HCT116 (cell line): ENCODE measurements around the gene COL5A1. TPM values are rescaled to one million over a fixed set of nuclear protein-coding genes. Genes with fewer than 3 reads are reported as not detected.

ENCODE experiments used
- ATAC-seq: fragments of 200-7000 bp; cut with Tn5 transposase; 2 replicates; pipeline ENCODE4 v1.9.1; 2020; ENCODE audit warnings: mild to moderate bottlenecking, moderate library complexity
- BruUV-seq: library from RNA; stranded (reverse); fragments of 400-500 nt; replicated peaks from 2 replicates; lab custom pipeline; 2021; lab: Mats Ljungman, UMichigan
- CTCF ChIA-PET: fragments of 300-600 bp; sonication (Branson Sonifier 250); formaldehyde crosslinking; loops from one replicate; lab custom pipeline; 2021; ENCODE audit warnings: antibody characterized with exemption; lab: Charles Lee
- POLR2A ChIA-PET: fragments of 300-600, 350-600 bp; sonication (Branson Sonifier 250); formaldehyde crosslinking; loops from one replicate; lab custom pipeline; 2021; ENCODE audit warnings: antibody characterized with exemption; lab: Charles Lee
- RAD21 ChIA-PET, 2 experiments: fragments of 300-600 bp; sonication (Branson Sonifier 250); formaldehyde crosslinking; loops; one replicate each; lab custom pipeline; 2023; ENCODE audit warnings: low total read pairs in 2 of 2; ENCODE audit not compliant: uncharacterized antibody in 2 of 2, unreplicated experiment in 2 of 2, low non-redundant PET in 1 of 2; lab: Charles Lee
- DNase-seq: peaks from one replicate; pipeline ENCODE4 v3.0.0-alpha.2; 2010; ENCODE audit warnings: low read depth, low spot score
- H2AFZ ChIP-seq: fragments of 200-600 bp; shearing (Covaris generic), sonication (generic); 2 replicates; pipeline ENCODE4 v1.6.1; 2017; ENCODE audit warnings: low read depth, mixed run types, mixed read lengths, antibody characterized with exemption, low read length; ENCODE audit not compliant: poor library complexity, severe bottlenecking
- H3K27ac ChIP-seq: 2 replicates; pipeline ENCODE4 v1.5.1; 2012; ENCODE audit warnings: low read depth, low read length
- H3K27me3 ChIP-seq: fragments of 200-600 bp; sonication (generic); 2 replicates; pipeline ENCODE4 v1.6.1; 2016; ENCODE audit warnings: mixed run types, low read length, mixed read lengths; ENCODE audit not compliant: insufficient read depth
- H3K36me3 ChIP-seq, 2 experiments: fragments of 200-500 bp in 1 of 2; fragments of 200-600 bp in 1 of 2; sonication (Bioruptor generic) in 1 of 2; sonication (generic) in 1 of 2; 2 replicates each; pipeline versions ENCODE4 v1.5.1 to v1.6.1; 2014 to 2016; ENCODE audit warnings: low read length in 2 of 2, inconsistent platforms in 1 of 2, mixed read lengths in 1 of 2, mixed run types in 1 of 2; ENCODE audit not compliant: insufficient read depth in 2 of 2, control insufficient read depth in 1 of 2
- H3K4me1 ChIP-seq, 2 experiments: fragments of 200-600 bp in 1 of 2; sonication (generic) in 1 of 2; 2 replicates each; pipeline versions ENCODE4 v1.5.1 to v1.6.1; 2012 to 2017; ENCODE audit warnings: low read length in 2 of 2, inconsistent platforms in 1 of 2, mild to moderate bottlenecking in 1 of 2, mixed read lengths in 1 of 2, mixed run types in 1 of 2, moderate library complexity in 1 of 2; ENCODE audit not compliant: insufficient read depth in 2 of 2, control insufficient read depth in 1 of 2
- H3K4me2 ChIP-seq: fragments of 200-600 bp; sonication (generic); 2 replicates; pipeline ENCODE4 v1.6.1; 2017; ENCODE audit warnings: mixed run types, low read length, mixed read lengths
- H3K4me3 ChIP-seq, 2 experiments: fragments of 200-600 bp in 1 of 2; sonication (generic) in 1 of 2; replicated peaks in 1 of 2; 2 replicates each; pipeline ENCODE4 v1.5.1; 2011 to 2016; ENCODE audit warnings: low read length in 2 of 2, control low read depth in 1 of 2, low read depth in 1 of 2, mild to moderate bottlenecking in 1 of 2, mixed read lengths in 1 of 2, mixed run types in 1 of 2
- H3K79me2 ChIP-seq: fragments of 200-600 bp; sonication (generic); 2 replicates; pipeline ENCODE4 v1.6.1; 2017; ENCODE audit warnings: mild to moderate bottlenecking, mixed run types, low read length, moderate library complexity, mixed read lengths; ENCODE audit not compliant: insufficient read depth
- H3K9ac ChIP-seq: fragments of 200-600 bp; sonication (generic); 2 replicates; pipeline ENCODE4 v1.6.1; 2016; ENCODE audit warnings: low read length, mixed read lengths
- H3K9me2 ChIP-seq: fragments of 200-600 bp; sonication (generic), shearing (Covaris generic); 2 replicates; pipeline ENCODE4 v1.6.1; 2017; ENCODE audit warnings: mixed run types, mild to moderate bottlenecking, moderate library complexity; ENCODE audit not compliant: insufficient read depth
- H3K9me3 ChIP-seq, 2 experiments: fragments of 200-500 bp in 1 of 2; fragments of 200-600 bp in 1 of 2; sonication (Bioruptor generic) in 1 of 2; sonication (generic) in 1 of 2; 2 replicates each; pipeline ENCODE4 v1.6.1; 2014 to 2017; ENCODE audit warnings: low read length in 2 of 2, mixed read lengths in 2 of 2, inconsistent platforms in 1 of 2, low read depth in 1 of 2, mild to moderate bottlenecking in 1 of 2, mixed run types in 1 of 2, moderate library complexity in 1 of 2; ENCODE audit not compliant: control insufficient read depth in 1 of 2, insufficient read depth in 1 of 2
- H4K20me1 ChIP-seq: fragments of 200-600 bp; sonication (generic), shearing (Covaris generic); 2 replicates; pipeline ENCODE4 v1.6.1; 2017; ENCODE audit warnings: mixed run types, mild to moderate bottlenecking, moderate library complexity; ENCODE audit not compliant: insufficient read depth
- CEBPB ChIP-seq: IDR thresholded peaks from 2 replicates; pipeline ENCODE4 v1.6.1; 2012; ENCODE audit warnings: low read depth
- CTCF ChIP-seq, 3 experiments: fragments of 200-600 bp in 1 of 3; sonication (generic) in 1 of 3; IDR thresholded peaks in 2 of 3; conservative IDR thresholded peaks in 1 of 3; 2 replicates each; pipeline ENCODE4 v1.5.1; 2012 to 2017; ENCODE audit warnings: low read depth in 2 of 3, low read length in 2 of 3, antibody characterized with exemption in 1 of 3, borderline replicate concordance in 1 of 3, control low read depth in 1 of 3, mild to moderate bottlenecking in 1 of 3, mixed read lengths in 1 of 3, mixed run types in 1 of 3, moderate library complexity in 1 of 3; ENCODE audit not compliant: insufficient read depth in 1 of 3
- FOSL1 ChIP-seq: IDR thresholded peaks from 2 replicates; pipeline ENCODE4 v1.6.1; 2012; ENCODE audit warnings: low read depth
- MAX ChIP-seq: IDR thresholded peaks from 2 replicates; pipeline ENCODE4 v1.6.1; 2012
- SRF ChIP-seq: IDR thresholded peaks from 2 replicates; pipeline ENCODE4 v1.6.1; 2012; ENCODE audit warnings: low read depth
- intact Hi-C: fragments of 100-400 bp; cut with micrococcal nuclease; formaldehyde crosslinking; loops from 2 replicates; pipeline ENCODE4 v1.10.0; 2022
- total RNA-seq: library from RNA; stranded (reverse); gene quantifications from one replicate; pipeline ENCODE4 v1.2.1, GENCODE V29; 2021; ENCODE audit not compliant: unreplicated experiment

COL5A1 gene
- total RNA-seq, 1 experiment from 2014 or later, result 0.30 TPM

GRCh38 chr9:134815435-134816214 is 174.0 kb downstream of the COL5A1 start:
- no peak for TF ChIP-seq CEBPB
- TF ChIP-seq FOSL1, result no peak
- TF ChIP-seq CTCF (IDR thresholded peaks at IDR 0.05 in 2 of 3, conservative IDR thresholded peaks at IDR 0.05 in 1 of 3; ENCODE audit: borderline replicate concordance in 1 of 3, insufficient read depth in 1 of 3, low read depth in 2 of 3, low read length in 2 of 3), result no peak
- CTCF ChIA-PET, result no interaction called here
- H2AFZ ChIP-seq, result no peak overlapping the region
- no peaks in the 10 kb centered on the region for H3K36me3 ChIP-seq
- H3K4me1 ChIP-seq, result no peaks in the 10 kb centered on the region; a peak in 1 of 4 replicates
- intact Hi-C loops, result no loop called here
- DNase-seq, result no peak
- no peak overlapping the region for H3K4me2 ChIP-seq
- H3K27me3 ChIP-seq, result no peaks in the 10 kb centered on the region
- H3K4me3 ChIP-seq, result no peak overlapping the region
- H3K27ac ChIP-seq, result no peak overlapping the region
- POLR2A ChIA-PET, result no interaction called here
- RAD21 ChIA-PET, result no interaction called here
- ATAC-seq, result no peak
- H3K9me3 ChIP-seq, result no peaks in the 10 kb centered on the region
- H3K79me2 ChIP-seq, result no peaks in the 10 kb centered on the region
- no peaks in the 10 kb centered on the region for H4K20me1 ChIP-seq
- H3K9ac ChIP-seq, result no peak overlapping the region
- H3K9me2 ChIP-seq, result no peaks in the 10 kb centered on the region
- BruUV-seq, result no TSS peak

- CTCF ChIA-PET, result no interaction called here
- H3K9me2 ChIP-seq, result no peaks in the 10 kb centered on the region
- no peak for ATAC-seq
- no peak overlapping the region for H2AFZ ChIP-seq
- no peaks in the 10 kb centered on the region for H3K27me3 ChIP-seq
- no peak overlapping the region for H3K27ac ChIP-seq
- RAD21 ChIA-PET, result no interaction called here
- no peaks in the 10 kb centered on the region for H3K79me2 ChIP-seq
- no peaks in the 10 kb centered on the region for H3K9me3 ChIP-seq
- H3K9ac ChIP-seq, result no peak overlapping the region
- H3K4me3 ChIP-seq, result no peak overlapping the region
- DNase-seq, result no peak
- POLR2A ChIA-PET, result no interaction called here
- intact Hi-C loops, result no loop called here
- no peak overlapping the region for H3K4me2 ChIP-seq
- TF ChIP-seq MAX, result no peak
- TF ChIP-seq SRF, result no peak
- TF ChIP-seq CTCF (IDR thresholded peaks at IDR 0.05 in 2 of 3, conservative IDR thresholded peaks at IDR 0.05 in 1 of 3; ENCODE audit: borderline replicate concordance in 1 of 3, insufficient read depth in 1 of 3, low read depth in 2 of 3, low read length in 2 of 3), result no peak
- BruUV-seq, result no TSS peak
- no peaks in the 10 kb centered on the region for H4K20me1 ChIP-seq
- no peaks in the 10 kb centered on the region; a peak in 1 of 4 replicates for H3K4me1 ChIP-seq
- H3K36me3 ChIP-seq, result no peaks in the 10 kb centered on the region
These were observed 174.7 kb downstream of the COL5A1 start for GRCh38 chr9:134816264-134816663.
